Measurements from ENCODE around the gene GAL3ST1. TPM values are rescaled to one million over a fixed set of nuclear protein-coding genes. Genes with fewer than 3 reads are reported as not detected.

The GAL3ST1 gene
- total and polyA plus RNA-seq, 2 of the 8 experiments (the other 6 are each of a cell fraction or from before 2014, with no cell fraction given): 11.0 to 32.5 TPM

DNA sequence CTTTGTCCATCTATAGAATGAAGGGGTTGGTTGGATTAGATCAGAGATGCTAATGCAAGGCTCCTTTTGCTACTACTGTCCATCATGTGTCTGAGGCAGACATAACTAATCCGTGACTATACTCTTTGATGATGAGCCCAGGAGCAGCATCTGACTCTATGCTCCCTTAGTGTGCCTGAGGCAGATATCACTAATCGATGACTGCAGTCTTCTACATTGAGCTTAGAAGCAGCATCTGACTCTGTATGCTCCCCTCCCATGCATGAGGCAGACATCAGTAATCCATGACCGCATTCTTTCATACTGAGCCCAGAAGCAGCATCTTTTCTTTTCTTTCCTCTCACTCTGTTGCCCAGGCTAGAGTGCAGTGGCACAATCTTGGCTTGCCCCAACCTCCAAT lies 36.7 kb upstream of the GAL3ST1 start:
- DNase-seq (ENCODE audit: low read depth in 1 of 2, low spot score in 2 of 2): no peak
- Histone ChIP-seq H3K18ac (ENCODE audit: extremely low read depth, low read length) (no peak overlapping the region), H4K5ac (ENCODE audit: insufficient read length, low read depth, low read length) (no peak overlapping the region), H3K79me2 (ENCODE audit: control insufficient read depth in 1 of 2, insufficient read depth in 2 of 2, low read length in 2 of 2) (peaks cover 0 to 15% of the 10 kb centered on the region in 2 experiments; a peak in 2 of 4 replicates), H3K27ac (ENCODE audit: low read depth, low read length) (no peak overlapping the region), H4K20me1 (replicated peaks in 1 of 2; ENCODE audit: control insufficient read depth in 1 of 2, insufficient read depth in 2 of 2, low read length in 2 of 2) (peaks cover 2 to 5% of the 10 kb centered on the region in 2 experiments), H3K9me3 (ENCODE audit: insufficient read depth in 2 of 2, low read depth in 1 of 2, low read length in 1 of 2) (no peaks in the 10 kb centered on the region), H3K9ac (replicated peaks in 1 of 4; ENCODE audit: extremely low read depth in 1 of 4, low read depth in 3 of 4, low read length in 3 of 4) (no peak overlapping the region), H2BK20ac (ENCODE audit: low read length) (no peak overlapping the region), H3K27me3 (replicated peaks in 1 of 4; ENCODE audit: control insufficient read depth in 3 of 4, extremely low read depth in 1 of 4, insufficient read depth in 3 of 4, low read length in 3 of 4) (no peaks in the 10 kb centered on the region), H3K4me1 (replicated peaks in 1 of 4; ENCODE audit: control insufficient read depth in 3 of 4, insufficient read depth in 4 of 4, low read length in 3 of 4) (peaks cover 0 to 21% (median 7%) of the 10 kb centered on the region in 4 experiments; a peak in 6 of 7 replicates), H2BK15ac (ENCODE audit: low read length) (no peak overlapping the region), H2BK12ac (ENCODE audit: low read depth, low read length) (no peak overlapping the region), H3K23me2 (ENCODE audit: low read depth, low read length) (peaks cover 9% of the 10 kb centered on the region; the same call in 1 of the 2 replicates), H3K4me3 (ENCODE audit: extremely low read depth in 1 of 4, insufficient read depth in 2 of 4, low read depth in 3 of 4, low read length in 4 of 4) (no peak overlapping the region), H2AFZ (ENCODE audit: low read length) (no peak overlapping the region), H2BK5ac (ENCODE audit: low read depth, low read length) (no peak overlapping the region), H3K79me1 (ENCODE audit: low read depth, low read length) (peaks cover 2% of the 10 kb centered on the region; the same call in 1 of the 2 replicates), H3K14ac (ENCODE audit: insufficient read length) (no peak overlapping the region), H3K4ac (replicated peaks; ENCODE audit: insufficient read length, low read depth, low read length) (no peak overlapping the region), H2BK120ac (replicated peaks; ENCODE audit: low read depth, low read length) (no peak overlapping the region), H4K8ac (ENCODE audit: extremely low read depth, insufficient read depth, low read length) (no peak overlapping the region), H3K23ac (ENCODE audit: insufficient read length) (no peak overlapping the region), H3K4me2 (ENCODE audit: insufficient read depth in 1 of 2, low read depth in 2 of 2, low read length in 2 of 2) (no peak overlapping the region), H3K56ac (replicated peaks; ENCODE audit: insufficient read length, low read depth, low read length) (no peak overlapping the region), H2AK5ac (ENCODE audit: low read depth, low read length) (no peak overlapping the region), H3K36me3 (ENCODE audit: control insufficient read depth in 2 of 4, insufficient read depth in 4 of 4, low read length in 3 of 4) (peaks cover 11 to 54% (median 34%) of the 10 kb centered on the region in 4 experiments; a peak in 7 of 8 replicates), H4K91ac (replicated peaks; ENCODE audit: insufficient read length, low read length) (no peak overlapping the region)
- FAIRE-seq: no peak
- POLR2A ChIA-PET (ENCODE audit: partially characterized antibody): no interaction called here
- no peak for TF ChIP-seq TBP (IDR thresholded peaks at IDR 0.05; ENCODE audit: low read depth, low read length)
- no peak for TF ChIP-seq KDM1A (IDR thresholded peaks at IDR 0.05; ENCODE audit: borderline replicate concordance, low read length)
- TF ChIP-seq JUN (IDR thresholded peaks at IDR 0.05; ENCODE audit: low read depth, low read length): no peak
- TF ChIP-seq TCF12 (IDR thresholded peaks at IDR 0.05; ENCODE audit: low read depth, low read length): no peak
- no peak for TF ChIP-seq SIRT6 (IDR thresholded peaks at IDR 0.05; ENCODE audit: low read length)
- TF ChIP-seq TEAD4 (IDR thresholded peaks at IDR 0.05; ENCODE audit: low read depth, low read length): no peak
- TF ChIP-seq PHF8 (conservative IDR thresholded peaks at IDR 0.05; ENCODE audit: low read depth, low read length): no peak
- TF ChIP-seq POLR2A (IDR thresholded peaks at IDR 0.05; ENCODE audit: control extremely low read depth in 1 of 2, low read depth in 2 of 2, low read length in 2 of 2): no peak
- TF ChIP-seq CBX5 (IDR thresholded peaks at IDR 0.05; ENCODE audit: low read depth, low read length): no peak
- no peak for TF ChIP-seq CHD1 (IDR thresholded peaks at IDR 0.05; ENCODE audit: low read depth, low read length)
- no peak for TF ChIP-seq BACH1 (IDR thresholded peaks at IDR 0.05; ENCODE audit: low read length)
- CTCF ChIA-PET (ENCODE audit: partially characterized antibody): interaction anchor here (1.0 to 2.5 kb wide), 3 partner anchors 13 to 23 kb away, joined by 3 to 11 read pairs (median 6); no protein-coding TSS in a partner anchor
- 87% methylated on average over 3 of the region's 3 CpGs; no CpG with 5 or more reads in 1 of the 2 experiments for WGBS, 2 experiments (ENCODE audit: extremely low coverage in 1 of 2, insufficient coverage in 1 of 2, insufficient read length in 1 of 2, insufficient replicate concordance in 2 of 2, low coverage in 1 of 2, low lambda C conversion rate in 2 of 2, missing lambda C conversion rate in 1 of 2)

Measured in H1 (cell line).